H1 (cell line): ENCODE measurements around the gene NR2F6. TPM values are rescaled to one million over a fixed set of nuclear protein-coding genes. Genes with fewer than 3 reads are reported as not detected.

Experiments
- CTCF ChIA-PET: fragments of 300-600 bp; sonication (Branson Sonifier 250); formaldehyde crosslinking; loops from one replicate; lab custom pipeline; 2021; ENCODE audit not compliant: partially characterized antibody; lab: Charles Lee
- POLR2A ChIA-PET: fragments of 300-600 bp; sonication (Branson Sonifier 250); formaldehyde crosslinking; loops from one replicate; lab custom pipeline; 2021; ENCODE audit warnings: inconsistent platforms; ENCODE audit not compliant: partially characterized antibody; lab: Charles Lee
- DNase-seq, 2 experiments: peaks; one replicate each; pipeline versions ENCODE4 v3.0.0 to v3.0.0-alpha.2; 2010 to 2022; ENCODE audit warnings: low spot score in 2 of 2, low read depth in 1 of 2, mixed read lengths in 1 of 2
- FAIRE-seq: peaks from 2 replicates; lab custom pipeline; 2011; peaks lifted over from hg19 to GRCh38; lab: Jason Lieb, UNC
- H2AFZ ChIP-seq: 2 replicates; pipeline ENCODE4 v1.8.1; 2012; ENCODE audit warnings: low read length, inconsistent platforms
- H2AK5ac ChIP-seq: 2 replicates; pipeline ENCODE4 v1.6.1; 2013; ENCODE audit warnings: low read depth, low read length
- H2BK120ac ChIP-seq: replicated peaks from 2 replicates; pipeline ENCODE3; 2013; ENCODE audit warnings: low read depth, low read length, inconsistent platforms
- H2BK12ac ChIP-seq: 2 replicates; pipeline ENCODE4 v1.6.1; 2013; ENCODE audit warnings: low read depth, low read length
- H2BK15ac ChIP-seq: 2 replicates; pipeline ENCODE4 v1.6.1; 2013; ENCODE audit warnings: low read length
- H2BK20ac ChIP-seq: 2 replicates; pipeline ENCODE4 v1.6.1; 2013; ENCODE audit warnings: low read length
- H2BK5ac ChIP-seq: 2 replicates; pipeline ENCODE4 v1.6.1; 2013; ENCODE audit warnings: low read depth, low read length
- H3K14ac ChIP-seq: 2 replicates; pipeline ENCODE4 v1.6.1; 2013; ENCODE audit warnings: inconsistent platforms; ENCODE audit not compliant: insufficient read length
- H3K18ac ChIP-seq: 2 replicates; pipeline ENCODE4 v1.6.1; 2013; ENCODE audit warnings: low read length; ENCODE audit errors: extremely low read depth
- H3K23ac ChIP-seq: 2 replicates; pipeline ENCODE4 v1.6.1; 2013; ENCODE audit warnings: inconsistent platforms; ENCODE audit not compliant: insufficient read length
- H3K23me2 ChIP-seq: 2 replicates; pipeline ENCODE4 v1.6.1; 2013; ENCODE audit warnings: low read depth, low read length
- H3K27ac ChIP-seq: 2 replicates; pipeline ENCODE4 v1.6.1; 2011; ENCODE audit warnings: low read depth, low read length, inconsistent platforms
- H3K27me3 ChIP-seq, 4 experiments: replicated peaks in 1 of 4; 1 replicate in 1 of 4; 2 replicates in 3 of 4; pipeline versions ENCODE4 v1.6.1 to v1.8.1; 2011 to 2013; ENCODE audit warnings: low read length in 3 of 4, mild to moderate bottlenecking in 3 of 4, inconsistent platforms in 2 of 4, mixed read lengths in 2 of 4, moderate library complexity in 1 of 4; ENCODE audit not compliant: control insufficient read depth in 3 of 4, insufficient read depth in 3 of 4; ENCODE audit errors: extremely low read depth in 1 of 4
- H3K36me3 ChIP-seq, 4 experiments: 2 replicates each; pipeline versions ENCODE4 v1.6.1 to v1.8.1; 2011 to 2013; ENCODE audit warnings: mild to moderate bottlenecking in 4 of 4, low read length in 3 of 4, moderate library complexity in 2 of 4, control low read depth in 1 of 4, inconsistent platforms in 1 of 4; ENCODE audit not compliant: insufficient read depth in 4 of 4, control insufficient read depth in 2 of 4
- H3K4ac ChIP-seq: replicated peaks from 2 replicates; pipeline ENCODE3; 2013; ENCODE audit warnings: low read length, low read depth, mixed read lengths, inconsistent platforms; ENCODE audit not compliant: insufficient read length
- H3K4me1 ChIP-seq, 4 experiments: replicated peaks in 1 of 4; 1 replicate in 1 of 4; 2 replicates in 3 of 4; pipeline versions ENCODE4 v1.6.1 to v1.8.1; 2011 to 2013; ENCODE audit warnings: low read length in 3 of 4, inconsistent platforms in 2 of 4, mixed read lengths in 1 of 4; ENCODE audit not compliant: insufficient read depth in 4 of 4, control insufficient read depth in 3 of 4
- H3K4me2 ChIP-seq, 2 experiments: 2 replicates each; pipeline versions ENCODE4 v1.6.1 to v1.8.1; 2011 to 2013; ENCODE audit warnings: low read depth in 2 of 2, low read length in 2 of 2, control low read depth in 1 of 2, inconsistent platforms in 1 of 2, mild to moderate bottlenecking in 1 of 2; ENCODE audit not compliant: insufficient read depth in 1 of 2
- H3K4me3 ChIP-seq, 4 experiments: fragments of 200-600, 300-600 bp in 1 of 4; sonication (generic), shearing (Covaris generic), sonication (Bioruptor Twin) in 1 of 4; 2 replicates each; pipeline versions ENCODE4 v1.5.1 to v1.8.1; 2011 to 2016; ENCODE audit warnings: low read length in 4 of 4, low read depth in 3 of 4, control low read depth in 2 of 4, inconsistent platforms in 2 of 4, mild to moderate bottlenecking in 2 of 4, mixed read lengths in 1 of 4, moderate library complexity in 1 of 4; ENCODE audit not compliant: insufficient read depth in 2 of 4; ENCODE audit errors: extremely low read depth in 1 of 4
- H3K56ac ChIP-seq: replicated peaks from 2 replicates; pipeline ENCODE3; 2013; ENCODE audit warnings: low read depth, mild to moderate bottlenecking, mixed read lengths, low read length, inconsistent platforms; ENCODE audit not compliant: insufficient read length
- H3K79me1 ChIP-seq: 2 replicates; pipeline ENCODE4 v1.6.1; 2013; ENCODE audit warnings: low read depth, low read length, control low read depth
- H3K79me2 ChIP-seq, 2 experiments: 2 replicates each; pipeline versions ENCODE4 v1.6.1 to v1.8.1; 2012 to 2013; ENCODE audit warnings: low read length in 2 of 2, mild to moderate bottlenecking in 2 of 2, inconsistent platforms in 1 of 2; ENCODE audit not compliant: insufficient read depth in 2 of 2, control insufficient read depth in 1 of 2
- H3K9ac ChIP-seq, 4 experiments: replicated peaks in 1 of 4; 1 replicate in 1 of 4; 2 replicates in 3 of 4; pipeline versions ENCODE4 v1.6.1 to v1.8.1; 2011 to 2013; ENCODE audit warnings: low read depth in 3 of 4, low read length in 3 of 4, control low read depth in 2 of 4, mild to moderate bottlenecking in 2 of 4, moderate library complexity in 2 of 4, inconsistent platforms in 1 of 4; ENCODE audit errors: extremely low read depth in 1 of 4
- H3K9me3 ChIP-seq, 2 experiments: 2 replicates each; pipeline versions ENCODE4 v1.6.1 to v1.8.1; 2012 to 2013; ENCODE audit warnings: mild to moderate bottlenecking in 2 of 2, moderate library complexity in 2 of 2, control low read depth in 1 of 2, inconsistent platforms in 1 of 2, low read depth in 1 of 2, low read length in 1 of 2, mixed read lengths in 1 of 2; ENCODE audit not compliant: insufficient read depth in 2 of 2
- H4K20me1 ChIP-seq, 2 experiments: replicated peaks in 1 of 2; 2 replicates each; pipeline versions ENCODE3 to v1.8.1; 2011 to 2013; ENCODE audit warnings: inconsistent platforms in 2 of 2, low read length in 2 of 2, mild to moderate bottlenecking in 1 of 2; ENCODE audit not compliant: insufficient read depth in 2 of 2, control insufficient read depth in 1 of 2
- H4K5ac ChIP-seq: 2 replicates; pipeline ENCODE4 v1.6.1; 2013; ENCODE audit warnings: low read length, low read depth, mixed read lengths, inconsistent platforms; ENCODE audit not compliant: insufficient read length
- H4K8ac ChIP-seq: 2 replicates; pipeline ENCODE4 v1.8.0; 2013; ENCODE audit warnings: mild to moderate bottlenecking, moderate library complexity, low read length, inconsistent platforms; ENCODE audit not compliant: insufficient read depth; ENCODE audit errors: extremely low read depth
- H4K91ac ChIP-seq: replicated peaks from 2 replicates; pipeline ENCODE3; 2013; ENCODE audit warnings: low read length, mixed read lengths, inconsistent platforms; ENCODE audit not compliant: insufficient read length
- CHD1 ChIP-seq: IDR thresholded peaks from 2 replicates; pipeline ENCODE4 v1.6.1; 2012; ENCODE audit warnings: low read depth, low read length, improper control_type of control experiment
- CTBP2 ChIP-seq: IDR thresholded peaks from 2 replicates; pipeline ENCODE4 v1.7.0; 2011; ENCODE audit warnings: borderline replicate concordance, mild to moderate bottlenecking, moderate library complexity, mixed read lengths, low read length; ENCODE audit not compliant: insufficient read depth, insufficient read length
- HDAC2 ChIP-seq, 2 experiments: fragments of 300-600 bp in 1 of 2; sonication (generic) in 1 of 2; IDR thresholded peaks; 2 replicates each; pipeline ENCODE4 v1.6.1; 2011 to 2012; ENCODE audit warnings: low read depth in 2 of 2, low read length in 2 of 2, mild to moderate bottlenecking in 2 of 2, moderate library complexity in 2 of 2, borderline replicate concordance in 1 of 2, inconsistent platforms in 1 of 2
- KDM4A ChIP-seq: IDR thresholded peaks from one replicate; pipeline ENCODE4 v1.7.1; 2012; ENCODE audit warnings: low read depth, mild to moderate bottlenecking, moderate library complexity, low read length, inconsistent platforms; ENCODE audit not compliant: severe bottlenecking
- KDM5A ChIP-seq: fragments of 200-600 bp; IDR thresholded peaks from 2 replicates; pipeline ENCODE4 v1.7.1; 2012; ENCODE audit warnings: mild to moderate bottlenecking, low read length, inconsistent platforms, mixed read lengths
- NANOG ChIP-seq: IDR thresholded peaks from 2 replicates; pipeline ENCODE4 v1.6.1; 2011; ENCODE audit warnings: low read length, low read depth, mild to moderate bottlenecking, inconsistent platforms; ENCODE audit not compliant: insufficient read depth, poor library complexity, severe bottlenecking
- POLR2A ChIP-seq, 2 experiments: IDR thresholded peaks; 1 replicate in 1 of 2; 2 replicates in 1 of 2; pipeline ENCODE4 v1.6.1; 2011; ENCODE audit warnings: low read depth in 2 of 2, low read length in 2 of 2, mild to moderate bottlenecking in 2 of 2; ENCODE audit errors: control extremely low read depth in 1 of 2
- SIX5 ChIP-seq: IDR thresholded peaks from 2 replicates; pipeline ENCODE4 v1.6.1; 2011; ENCODE audit warnings: mild to moderate bottlenecking, low read depth, low read length
- SP2 ChIP-seq: IDR thresholded peaks from 2 replicates; pipeline ENCODE4 v1.6.1; 2012; ENCODE audit warnings: mild to moderate bottlenecking, low read length, inconsistent platforms
- SUZ12 ChIP-seq: fragments of 200-600 bp; sonication (generic); IDR thresholded peaks from 2 replicates; pipeline ENCODE4 v1.6.1; 2012; ENCODE audit warnings: mild to moderate bottlenecking, inconsistent platforms, low read length, moderate library complexity, mixed read lengths
- TAF1 ChIP-seq: IDR thresholded peaks from 2 replicates; pipeline ENCODE4 v1.6.1; 2011; ENCODE audit warnings: mild to moderate bottlenecking, low read depth, low read length
- TBP ChIP-seq: IDR thresholded peaks from 2 replicates; pipeline ENCODE4 v1.6.1; 2011; ENCODE audit warnings: low read depth, low read length, improper control_type of control experiment
- WGBS, 2 experiments: shearing (Covaris generic) in 1 of 2; methylation state at CpG; one replicate each; pipeline versions ENCODE4 v1.1.6 to v1.1.7; 2013 to 2015; ENCODE audit warnings: low lambda C conversion rate in 2 of 2, mixed read lengths in 2 of 2, inconsistent platforms in 1 of 2, low coverage in 1 of 2, missing lambda C conversion rate in 1 of 2; ENCODE audit not compliant: insufficient replicate concordance in 2 of 2, insufficient coverage in 1 of 2, insufficient read length in 1 of 2; ENCODE audit errors: extremely low coverage in 1 of 2, missing lambda C conversion rate in 1 of 2; 5-methylcytosine and 5-hydroxymethylcytosine counted together
- polyA plus RNA-seq, 7 experiments: library from polyadenylated mRNA; depleted of rRNA in 3 of 7; stranded (reverse) in 5 of 7; unstranded in 2 of 7; fragments of >200 nt in 5 of 7; fragments of 200-250 nt in 2 of 7; gene quantifications; 1 replicate in 5 of 7; 2 replicates in 1 of 7; 4 replicates in 1 of 7; pipeline versions ENCODE4 v1.2.1 to v1.2.3, GENCODE V29; 2011 to 2013; ENCODE audit warnings: missing spikeins in 2 of 7, mixed read lengths in 2 of 7
- total RNA-seq: library from RNA; stranded (reverse); fragmentation: NEBNext Ultra II Directional; extraction: Animal tissue kit (Norgen Biotek cat#: 25700); gene quantifications from 2 replicates; pipeline ENCODE4 v1.2.1, GENCODE V29; 2021

NR2F6 gene
- total and polyA plus RNA-seq, 2 of the 8 experiments (the other 6 are each of a cell fraction or from before 2014, with no cell fraction given): 99.7 to 114 TPM

GRCh38 chr19:17259118-17259780, 13.5 kb upstream of the NR2F6 start:
- no peaks in the 10 kb centered on the region for H3K23me2 ChIP-seq

More at GRCh38 chr19:17259118-17259780, 13.5 kb upstream of the NR2F6 start:
- Histone ChIP-seq H3K4ac (no peak overlapping the region), H3K18ac (no peak overlapping the region), H3K27ac (no peak overlapping the region), H4K91ac (no peak overlapping the region), H3K4me3 (no peak overlapping the region), H4K20me1 (no peaks in the 10 kb centered on the region), H2AK5ac (no peak overlapping the region), H2BK20ac (no peak overlapping the region), H3K14ac (no peak overlapping the region), H2BK120ac (no peak overlapping the region), H3K36me3 (peaks cover 2 to 13% (median 4%) of the 10 kb centered on the region in 4 experiments; a peak in 4 of 8 replicates), H4K5ac (no peak overlapping the region), H4K8ac (no peak overlapping the region), H3K9ac (no peak overlapping the region), H3K4me2 (no peak overlapping the region), H3K4me1 (peaks cover 0 to 2% (median 0%) of the 10 kb centered on the region in 4 experiments; a peak in 2 of 7 replicates), H3K27me3 (no peaks in the 10 kb centered on the region), H3K56ac (no peak overlapping the region), H2BK15ac (no peak overlapping the region), H3K79me1 (no peaks in the 10 kb centered on the region), H3K9me3 (peaks cover 15 to 19% of the 10 kb centered on the region in 2 experiments; a peak in 3 of 4 replicates), H2BK12ac (no peak overlapping the region), H2BK5ac (no peak overlapping the region), H3K79me2 (no peaks in the 10 kb centered on the region), H3K23ac (no peak overlapping the region), H2AFZ (no peak overlapping the region)
- TF ChIP-seq TAF1 (no peak), KDM4A (no peak), TBP (no peak), HDAC2 (IDR thresholded peaks at IDR 0.05; ENCODE audit: borderline replicate concordance in 1 of 2, low read depth in 2 of 2, low read length in 2 of 2) (no peak), SIX5 (no peak), CTBP2 (no peak), NANOG (no peak), POLR2A (IDR thresholded peaks at IDR 0.05; ENCODE audit: control extremely low read depth in 1 of 2, low read depth in 2 of 2, low read length in 2 of 2) (no peak), KDM5A (no peak), CHD1 (no peak), SUZ12 (no peak), SP2 (no peak)
- DNase-seq (no peak), FAIRE-seq (no peak)
- 93% methylated on average over 9 of the region's 9 CpGs; no CpG with 5 or more reads in 1 of the 2 experiments for WGBS, 2 experiments
- ChIA-PET CTCF (interaction anchor here (0.8 to 5.3 kb wide), 11 partner anchors 10 to 133 kb away, joined by 3 to 56 read pairs (median 4); partner anchors contain the start of genes ANKLE1, MRPL34 and OCEL1), POLR2A (interaction anchor here (1.4 to 12.8 kb wide), 7 partner anchors 8 to 33 kb away, joined by 3 to 113 read pairs (median 6); partner anchors contain the start of gene ANKLE1)
